ENCODE results near the gene TSPYL1. TPM values are rescaled to one million over a fixed set of nuclear protein-coding genes. Genes with fewer than 3 reads are reported as not detected.

The TSPYL1 gene
- total and polyA plus RNA-seq, 4 donors, result 25.1 to 39.8 (median 30.2) TPM

DNA sequence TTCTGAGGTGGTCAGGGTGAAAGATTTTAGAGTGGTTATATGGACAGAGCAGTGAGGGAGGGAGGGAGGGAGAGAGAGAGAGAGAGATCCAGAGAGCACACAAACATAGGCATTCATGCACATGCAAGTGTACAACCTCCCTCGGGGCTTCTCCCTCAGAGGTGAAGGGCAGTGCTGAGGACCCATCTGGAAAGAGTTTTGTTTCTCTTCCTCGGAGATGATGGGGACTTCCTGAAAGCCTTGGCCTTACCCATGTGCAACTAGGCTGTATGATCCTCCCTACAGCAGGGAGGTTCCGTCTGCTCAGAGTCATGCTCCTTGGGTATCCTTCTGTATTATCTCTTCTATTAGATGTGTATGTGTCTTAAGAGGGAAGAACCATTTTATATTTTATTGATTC is 21.4 kb upstream of the TSPYL1 start:
- H3K36me3 ChIP-seq (ENCODE audit: control insufficient read depth in 4 of 4, insufficient read depth in 3 of 4, low read depth in 1 of 4, low read length in 3 of 4), result no peaks in the 10 kb centered on the region
- H3K27me3 ChIP-seq (ENCODE audit: control insufficient read depth in 4 of 4, insufficient read depth in 4 of 4, low read length in 3 of 4), result no peaks in the 10 kb centered on the region
- no peak overlapping the region for H3K4me3 ChIP-seq (ENCODE audit: low read depth in 1 of 3, low read length in 3 of 3)
- H3K9ac ChIP-seq (ENCODE audit: low read depth in 1 of 2, low read length in 2 of 2), result no peak overlapping the region
- peaks cover 8 to 30% (median 25%) of the 10 kb centered on the region in 4 donors for H3K4me1 ChIP-seq (ENCODE audit: control insufficient read depth in 4 of 4, insufficient read depth in 4 of 4, low read length in 3 of 4)
- 73% methylated on average over 3 of the region's 3 CpGs for WGBS
- H3K9me3 ChIP-seq (ENCODE audit: control insufficient read depth in 4 of 4, low read length in 3 of 4), result peaks cover 0 to 2% (median 0%) of the 10 kb centered on the region in 4 donors
- DNase-seq (ENCODE audit: low spot score), result no peak
- TF ChIP-seq, protein P1, sequence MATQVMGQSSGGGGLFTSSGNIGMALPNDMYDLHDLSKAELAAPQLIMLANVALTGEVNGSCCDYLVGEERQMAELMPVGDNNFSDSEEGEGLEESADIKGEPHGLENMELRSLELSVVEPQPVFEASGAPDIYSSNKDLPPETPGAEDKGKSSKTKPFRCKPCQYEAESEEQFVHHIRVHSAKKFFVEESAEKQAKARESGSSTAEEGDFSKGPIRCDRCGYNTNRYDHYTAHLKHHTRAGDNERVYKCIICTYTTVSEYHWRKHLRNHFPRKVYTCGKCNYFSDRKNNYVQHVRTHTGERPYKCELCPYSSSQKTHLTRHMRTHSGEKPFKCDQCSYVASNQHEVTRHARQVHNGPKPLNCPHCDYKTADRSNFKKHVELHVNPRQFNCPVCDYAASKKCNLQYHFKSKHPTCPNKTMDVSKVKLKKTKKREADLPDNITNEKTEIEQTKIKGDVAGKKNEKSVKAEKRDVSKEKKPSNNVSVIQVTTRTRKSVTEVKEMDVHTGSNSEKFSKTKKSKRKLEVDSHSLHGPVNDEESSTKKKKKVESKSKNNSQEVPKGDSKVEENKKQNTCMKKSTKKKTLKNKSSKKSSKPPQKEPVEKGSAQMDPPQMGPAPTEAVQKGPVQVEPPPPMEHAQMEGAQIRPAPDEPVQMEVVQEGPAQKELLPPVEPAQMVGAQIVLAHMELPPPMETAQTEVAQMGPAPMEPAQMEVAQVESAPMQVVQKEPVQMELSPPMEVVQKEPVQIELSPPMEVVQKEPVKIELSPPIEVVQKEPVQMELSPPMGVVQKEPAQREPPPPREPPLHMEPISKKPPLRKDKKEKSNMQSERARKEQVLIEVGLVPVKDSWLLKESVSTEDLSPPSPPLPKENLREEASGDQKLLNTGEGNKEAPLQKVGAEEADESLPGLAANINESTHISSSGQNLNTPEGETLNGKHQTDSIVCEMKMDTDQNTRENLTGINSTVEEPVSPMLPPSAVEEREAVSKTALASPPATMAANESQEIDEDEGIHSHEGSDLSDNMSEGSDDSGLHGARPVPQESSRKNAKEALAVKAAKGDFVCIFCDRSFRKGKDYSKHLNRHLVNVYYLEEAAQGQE (IDR thresholded peaks at IDR 0.05), result no peak
- no peak for TF ChIP-seq FOXA2 (IDR thresholded peaks at IDR 0.05)
- TF ChIP-seq YY1 (IDR thresholded peaks at IDR 0.05), result no peak
- no peak for TF ChIP-seq HNF4G (IDR thresholded peaks at IDR 0.05)
- TF ChIP-seq, protein P2, sequence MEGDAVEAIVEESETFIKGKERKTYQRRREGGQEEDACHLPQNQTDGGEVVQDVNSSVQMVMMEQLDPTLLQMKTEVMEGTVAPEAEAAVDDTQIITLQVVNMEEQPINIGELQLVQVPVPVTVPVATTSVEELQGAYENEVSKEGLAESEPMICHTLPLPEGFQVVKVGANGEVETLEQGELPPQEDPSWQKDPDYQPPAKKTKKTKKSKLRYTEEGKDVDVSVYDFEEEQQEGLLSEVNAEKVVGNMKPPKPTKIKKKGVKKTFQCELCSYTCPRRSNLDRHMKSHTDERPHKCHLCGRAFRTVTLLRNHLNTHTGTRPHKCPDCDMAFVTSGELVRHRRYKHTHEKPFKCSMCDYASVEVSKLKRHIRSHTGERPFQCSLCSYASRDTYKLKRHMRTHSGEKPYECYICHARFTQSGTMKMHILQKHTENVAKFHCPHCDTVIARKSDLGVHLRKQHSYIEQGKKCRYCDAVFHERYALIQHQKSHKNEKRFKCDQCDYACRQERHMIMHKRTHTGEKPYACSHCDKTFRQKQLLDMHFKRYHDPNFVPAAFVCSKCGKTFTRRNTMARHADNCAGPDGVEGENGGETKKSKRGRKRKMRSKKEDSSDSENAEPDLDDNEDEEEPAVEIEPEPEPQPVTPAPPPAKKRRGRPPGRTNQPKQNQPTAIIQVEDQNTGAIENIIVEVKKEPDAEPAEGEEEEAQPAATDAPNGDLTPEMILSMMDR (IDR thresholded peaks at IDR 0.05; ENCODE audit: low read depth, low read length, missing input control), result no peak
- no peak overlapping the region for H3K27ac ChIP-seq (ENCODE audit: low read depth in 1 of 2, low read length in 2 of 2)

DNA sequence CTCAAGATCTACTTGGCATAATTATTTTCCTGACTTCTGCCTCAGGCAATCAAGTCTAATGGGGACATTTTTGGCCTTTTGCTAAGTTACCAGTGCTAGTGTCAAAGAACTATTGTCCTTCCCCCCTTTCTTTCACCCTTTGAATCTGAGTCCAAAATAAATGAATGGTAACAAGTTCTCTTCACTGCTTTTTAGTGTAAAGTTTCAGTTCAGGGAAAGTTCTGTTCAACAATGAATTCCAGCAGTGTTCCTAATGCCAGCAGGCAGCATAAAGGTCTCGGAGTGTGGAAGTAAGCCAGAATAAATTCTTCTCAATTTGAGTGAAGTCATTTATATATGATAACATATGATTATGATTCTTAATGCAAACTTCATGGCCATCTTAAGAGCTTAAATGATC is 20.8 kb upstream of the TSPYL1 start:
- no peak for TF ChIP-seq FOXA1 (IDR thresholded peaks at IDR 0.05)
- TF ChIP-seq, protein P2 (IDR thresholded peaks at IDR 0.05; ENCODE audit: low read depth, low read length, missing input control), result no peak
- no peak for TF ChIP-seq FOXA2 (IDR thresholded peaks at IDR 0.05)
- no peak for TF ChIP-seq HNF4A (conservative IDR thresholded peaks at IDR 0.05)
- TF ChIP-seq, protein P1 (IDR thresholded peaks at IDR 0.05), result no peak
- no peak for TF ChIP-seq TAF1 (conservative IDR thresholded peaks at IDR 0.05)
- TF ChIP-seq SP1 (IDR thresholded peaks at IDR 0.05), result no peak
- no peak for TF ChIP-seq RAD21 (IDR thresholded peaks at IDR 0.05)
- TF ChIP-seq NR2F2 (IDR thresholded peaks at IDR 0.05), result no peak
- TF ChIP-seq YY1 (IDR thresholded peaks at IDR 0.05), result no peak
- TF ChIP-seq GABPA (IDR thresholded peaks at IDR 0.05 in 1 of 2, conservative IDR thresholded peaks at IDR 0.05 in 1 of 2), result no peak
- no peak for TF ChIP-seq EGR1 (IDR thresholded peaks at IDR 0.05; ENCODE audit: low read depth in 2 of 2)
- TF ChIP-seq RXRA (IDR thresholded peaks at IDR 0.05), result no peak
- TF ChIP-seq HNF4G (IDR thresholded peaks at IDR 0.05), result no peak
- no peak overlapping the region for H3K4me3 ChIP-seq (ENCODE audit: low read depth in 1 of 3, low read length in 3 of 3)
- H3K36me3 ChIP-seq (ENCODE audit: control insufficient read depth in 4 of 4, insufficient read depth in 3 of 4, low read depth in 1 of 4, low read length in 3 of 4), result no peaks in the 10 kb centered on the region
- H3K27me3 ChIP-seq (ENCODE audit: control insufficient read depth in 4 of 4, insufficient read depth in 4 of 4, low read length in 3 of 4), result no peaks in the 10 kb centered on the region
- no peak overlapping the region for H3K9ac ChIP-seq (ENCODE audit: low read depth in 1 of 2, low read length in 2 of 2)
- DNase-seq (ENCODE audit: low spot score), result no peak
- H3K4me1 ChIP-seq (ENCODE audit: control insufficient read depth in 4 of 4, insufficient read depth in 4 of 4, low read length in 3 of 4), result peaks cover 8 to 28% (median 24%) of the 10 kb centered on the region in 4 donors
- peaks cover 0 to 2% (median 0%) of the 10 kb centered on the region in 4 donors for H3K9me3 ChIP-seq (ENCODE audit: control insufficient read depth in 4 of 4, low read length in 3 of 4)
- WGBS, result 56% methylated on average over 1 of the region's 1 CpG
- no peak overlapping the region for H3K27ac ChIP-seq (ENCODE audit: low read depth in 1 of 2, low read length in 2 of 2)

Data from liver (tissue), 9 donors.